Measurements from ENCODE around the gene SLC25A25.

DNA sequence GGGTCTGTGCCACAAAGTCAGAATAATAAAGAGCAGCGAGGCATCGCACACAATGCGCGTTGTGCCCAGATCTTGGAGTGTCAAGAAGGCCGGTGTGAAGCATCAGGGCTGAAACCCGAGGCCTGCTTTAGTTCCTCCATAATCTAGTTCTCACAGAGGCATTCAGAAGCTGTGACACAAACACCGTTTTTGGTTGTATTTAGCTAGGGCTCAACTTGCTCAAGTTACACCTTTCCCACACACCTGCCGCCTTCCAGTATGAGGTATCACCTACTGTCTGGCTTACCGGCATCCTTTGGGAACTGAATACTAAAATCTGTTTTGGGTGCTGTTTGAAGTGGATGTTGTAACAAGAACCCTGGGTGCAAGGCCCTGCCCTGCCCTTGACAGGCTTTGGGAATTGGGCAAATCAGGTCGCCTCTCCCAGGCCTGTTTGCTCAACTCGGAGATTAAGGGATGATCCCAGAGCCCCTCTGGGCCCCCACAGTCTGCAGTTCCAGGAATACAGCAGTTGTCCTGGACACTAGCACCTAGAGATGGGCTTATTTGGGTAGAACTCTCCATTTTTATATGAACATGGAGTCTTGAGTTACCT is 27.0 kb downstream of the SLC25A25 start:
- TF ChIP-seq, protein P1, sequence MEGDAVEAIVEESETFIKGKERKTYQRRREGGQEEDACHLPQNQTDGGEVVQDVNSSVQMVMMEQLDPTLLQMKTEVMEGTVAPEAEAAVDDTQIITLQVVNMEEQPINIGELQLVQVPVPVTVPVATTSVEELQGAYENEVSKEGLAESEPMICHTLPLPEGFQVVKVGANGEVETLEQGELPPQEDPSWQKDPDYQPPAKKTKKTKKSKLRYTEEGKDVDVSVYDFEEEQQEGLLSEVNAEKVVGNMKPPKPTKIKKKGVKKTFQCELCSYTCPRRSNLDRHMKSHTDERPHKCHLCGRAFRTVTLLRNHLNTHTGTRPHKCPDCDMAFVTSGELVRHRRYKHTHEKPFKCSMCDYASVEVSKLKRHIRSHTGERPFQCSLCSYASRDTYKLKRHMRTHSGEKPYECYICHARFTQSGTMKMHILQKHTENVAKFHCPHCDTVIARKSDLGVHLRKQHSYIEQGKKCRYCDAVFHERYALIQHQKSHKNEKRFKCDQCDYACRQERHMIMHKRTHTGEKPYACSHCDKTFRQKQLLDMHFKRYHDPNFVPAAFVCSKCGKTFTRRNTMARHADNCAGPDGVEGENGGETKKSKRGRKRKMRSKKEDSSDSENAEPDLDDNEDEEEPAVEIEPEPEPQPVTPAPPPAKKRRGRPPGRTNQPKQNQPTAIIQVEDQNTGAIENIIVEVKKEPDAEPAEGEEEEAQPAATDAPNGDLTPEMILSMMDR (IDR thresholded peaks at IDR 0.05): no peak
- TF ChIP-seq POLR2A (IDR thresholded peaks at IDR 0.05): no peak

Data from esophagus squamous epithelium (tissue), 4 donors.